Renal pelvis (tissue), 4 donors: Measurements from ENCODE around the gene FAM50A. TPM values are rescaled to one million over a fixed set of nuclear protein-coding genes. Genes with fewer than 3 reads are reported as not detected.

Source experiments
- DNase-seq: peaks from one replicate; pipeline ENCODE4 v3.0.0-alpha.2; 2013
- polyA plus RNA-seq, 3 donors: library from polyadenylated mRNA; unstranded; fragments of 120-200 nt; gene quantifications; one replicate each; pipeline ENCODE4 v1.2.1, GENCODE V29; 2013; ENCODE audit not compliant: insufficient read length in 3 of 3

The FAM50A gene
- polyA plus RNA-seq, 3 donors, result 52.6 to 65.9 (median 54.6) TPM

DNA sequence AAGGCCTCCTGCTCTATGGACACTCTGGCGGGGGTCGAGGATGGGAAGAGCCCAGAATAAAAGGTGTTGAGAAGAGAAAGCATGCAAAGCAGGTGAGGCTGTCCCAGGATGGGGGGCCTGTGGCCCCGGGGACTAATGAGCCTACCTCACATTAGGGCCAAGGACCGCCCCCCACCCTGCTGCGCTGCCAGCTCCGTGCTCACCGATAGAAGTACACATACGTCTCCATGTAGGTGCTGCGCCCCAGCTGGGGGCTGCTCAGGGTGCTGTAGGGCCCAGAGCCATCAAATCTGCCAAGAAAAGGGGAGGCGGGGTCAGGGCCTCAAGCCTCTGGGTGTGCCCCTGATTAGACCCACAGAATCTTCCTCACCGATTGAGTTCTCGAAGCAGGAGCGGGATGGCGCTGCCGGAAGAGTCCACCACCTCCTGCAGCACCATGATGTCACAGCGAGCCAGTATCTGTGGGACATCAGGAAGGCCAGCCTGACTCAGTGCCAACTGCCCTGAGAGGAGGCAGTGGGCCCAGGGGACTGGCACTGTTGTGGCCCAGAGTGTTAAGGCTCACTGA lies 39.2 kb upstream of the FAM50A start:
- DNase-seq, result no peak

GRCh38 chrX:154408659-154409221 lies 35.2 kb upstream of the FAM50A start:
- no peak for DNase-seq

DNA sequence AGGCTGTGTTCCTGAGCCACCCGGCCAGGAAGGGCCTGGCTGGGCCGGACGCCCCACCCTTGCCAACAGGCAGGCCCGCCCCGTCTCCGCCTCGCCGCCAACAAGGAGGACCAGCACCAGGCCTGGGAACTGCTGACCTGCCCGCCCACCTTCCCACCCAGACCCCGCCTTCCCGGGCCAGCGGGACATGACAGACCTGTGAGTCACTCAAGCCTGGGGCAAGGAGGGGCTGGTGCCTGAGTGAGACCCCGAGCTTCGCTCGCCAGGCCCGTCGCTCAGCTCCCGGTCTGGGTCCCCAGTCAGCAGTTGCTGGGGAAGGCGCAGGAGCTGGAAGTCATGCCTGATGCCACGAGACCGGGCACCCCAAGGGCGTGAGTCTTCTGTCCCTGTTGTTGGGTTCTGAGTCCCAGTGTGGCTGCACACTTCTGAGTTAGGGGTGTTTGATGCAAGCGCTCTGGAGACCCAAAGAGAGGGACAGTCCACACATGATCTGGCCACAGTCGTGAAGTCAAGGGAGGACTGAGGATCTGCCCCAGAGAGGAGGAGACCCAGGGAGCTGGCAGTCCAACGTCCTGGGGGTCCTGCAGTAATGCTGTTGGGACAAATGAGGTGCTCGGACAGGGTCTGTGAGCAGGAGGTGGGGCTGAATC lies 34.6 kb upstream of the FAM50A start, which contains the start of gene DNASE1L1:
Gene DNASE1L1, minus strand, starts transcription at position 33 of the 650 bp plus-strand sequence. CDS start 3,686 bp downstream, outside the sequence.
- no peak for DNase-seq

GRCh38 chrX:154411981-154412340 lies 32.0 kb upstream of the FAM50A start:
- DNase-seq, result no peak

- no peak for DNase-seq
These were observed 31.5 kb upstream of the FAM50A start for GRCh38 chrX:154412468-154412867.

- DNase-seq, result no peak
These were observed 30.8 kb upstream of the FAM50A start for GRCh38 chrX:154413142-154413541.

- no peak for DNase-seq
These were observed 26.8 kb upstream of the FAM50A start for GRCh38 chrX:154417157-154417556.

DNA sequence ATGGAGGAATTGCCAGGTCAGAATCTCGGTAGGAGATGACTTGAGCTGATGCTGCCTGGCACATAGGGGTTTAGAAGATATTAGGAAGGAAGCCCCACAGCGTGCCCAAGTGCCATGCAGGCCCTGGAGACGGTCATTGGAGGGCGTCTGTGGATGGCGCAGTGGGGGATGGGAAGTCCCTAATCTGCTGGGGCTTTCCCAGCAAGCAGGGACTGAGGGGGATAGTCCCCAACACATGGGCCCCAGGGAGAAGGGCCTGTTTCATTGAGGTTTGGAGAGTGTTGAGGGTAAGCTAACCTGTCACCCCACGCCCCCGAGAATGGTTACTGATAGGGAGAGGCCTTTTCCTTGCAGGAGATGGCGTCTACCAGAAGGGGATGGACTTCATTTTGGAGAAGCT lies 24.8 kb upstream of the FAM50A start:
- no peak for DNase-seq

DNA sequence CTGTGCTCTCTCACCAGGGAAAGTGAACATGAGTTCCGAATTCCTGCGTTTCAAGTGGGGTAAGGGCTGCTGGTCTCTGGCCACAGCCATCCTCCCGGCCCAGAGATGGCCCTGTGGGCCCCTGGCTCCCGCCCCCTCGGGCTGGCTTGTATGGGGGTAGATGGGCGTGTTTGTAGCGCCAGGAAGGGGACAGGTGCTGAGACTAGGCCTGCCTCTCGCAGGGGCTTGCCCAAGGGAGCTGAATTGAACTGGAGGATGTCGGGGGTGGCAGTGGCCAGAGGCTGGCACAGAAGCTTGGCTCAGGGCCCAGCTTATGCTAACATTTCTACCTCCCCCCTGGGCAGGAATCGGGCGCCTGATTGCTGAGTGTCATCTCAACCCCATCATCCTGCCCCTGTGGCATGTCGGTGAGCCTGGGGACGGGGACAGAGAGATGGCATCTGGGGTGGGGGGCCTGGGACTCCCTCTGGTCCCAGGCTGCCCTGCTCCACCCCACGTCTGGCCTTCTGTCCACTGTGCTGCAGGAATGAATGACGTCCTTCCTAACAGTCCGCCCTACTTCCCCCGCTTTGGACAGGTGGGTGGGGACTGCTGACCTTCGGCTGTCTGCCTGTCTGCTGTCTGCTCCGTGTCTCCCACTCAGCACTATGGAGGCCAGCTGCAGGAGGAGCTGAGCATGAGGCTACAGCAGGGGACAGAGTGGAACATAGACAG lies 24.1 kb upstream of the FAM50A start:
- no peak for DNase-seq

DNA sequence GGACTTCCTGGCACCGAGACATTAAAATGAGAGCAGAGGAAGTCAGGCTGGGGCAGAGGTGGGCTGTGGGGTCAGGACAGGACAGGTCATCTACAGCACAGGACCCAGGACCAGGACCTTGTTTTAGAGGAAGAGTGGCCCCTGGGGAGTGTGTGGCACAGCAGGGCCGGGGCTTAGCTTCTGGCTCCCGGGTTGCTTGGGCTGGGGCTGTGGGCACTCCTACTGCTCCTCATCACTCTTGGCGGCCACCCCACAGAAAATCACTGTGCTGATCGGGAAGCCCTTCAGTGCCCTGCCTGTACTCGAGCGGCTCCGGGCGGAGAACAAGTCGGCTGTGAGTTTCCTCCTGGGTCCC lies 23.6 kb upstream of the FAM50A start:
- DNase-seq, result no peak

GRCh38 chrX:154426916-154427770 lies 16.8 kb upstream of the FAM50A start:
- no peak for DNase-seq

GRCh38 chrX:154428176-154429171 lies 15.5 kb upstream of the FAM50A start, which contains the start of gene ATP6AP1:
ATP6AP1 (plus strand) TSS chrX:154428677; CDS start chrX:154428693, 16 bp downstream.
- DNase-seq, result peak; percentile 89

DNA sequence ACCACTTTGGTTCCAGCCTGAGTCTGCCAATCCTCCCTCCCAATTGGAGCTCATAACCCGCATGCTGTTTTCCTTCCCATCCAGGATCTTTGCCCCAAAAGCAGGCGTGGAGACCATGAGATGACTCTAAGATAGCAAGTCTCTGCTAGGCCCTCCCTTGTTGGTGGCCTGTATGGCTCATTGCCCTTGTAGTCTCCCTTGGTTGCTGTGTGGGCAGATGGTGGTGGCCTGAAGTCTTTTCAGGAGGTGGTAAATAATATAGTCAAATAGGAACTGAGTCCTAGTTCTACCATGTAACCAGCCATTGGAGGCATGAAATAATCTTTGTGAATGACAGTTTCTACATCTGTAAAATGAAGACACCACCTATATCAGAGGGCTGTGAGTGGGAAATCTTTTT lies 14.2 kb upstream of the FAM50A start:
- DNase-seq, result no peak

DNA sequence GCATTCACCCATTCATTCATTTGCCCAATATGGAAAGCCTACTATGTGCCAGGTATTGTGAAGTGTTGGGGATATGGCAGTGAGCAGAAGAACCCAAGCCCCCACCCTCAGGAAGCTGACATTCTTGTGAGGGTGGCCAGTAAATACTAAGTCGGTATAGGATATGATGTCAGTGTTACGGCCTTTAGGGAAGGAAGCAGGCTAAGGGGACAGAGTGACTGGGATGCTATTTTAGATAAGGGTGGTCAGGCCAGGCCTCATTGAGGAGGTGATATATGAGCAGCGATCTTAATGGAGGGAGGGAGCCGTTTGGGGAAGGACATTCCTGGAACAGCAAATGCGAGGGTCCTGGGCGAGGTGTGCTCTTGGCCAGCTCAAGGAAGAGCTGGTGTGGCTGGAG lies 13.5 kb upstream of the FAM50A start:
- no peak for DNase-seq

GRCh38 chrX:154430916-154431315 lies 13.0 kb upstream of the FAM50A start:
- DNase-seq, result no peak

- DNase-seq, result no peak
These were observed 12.6 kb upstream of the FAM50A start for GRCh38 chrX:154431341-154431740.

DNA sequence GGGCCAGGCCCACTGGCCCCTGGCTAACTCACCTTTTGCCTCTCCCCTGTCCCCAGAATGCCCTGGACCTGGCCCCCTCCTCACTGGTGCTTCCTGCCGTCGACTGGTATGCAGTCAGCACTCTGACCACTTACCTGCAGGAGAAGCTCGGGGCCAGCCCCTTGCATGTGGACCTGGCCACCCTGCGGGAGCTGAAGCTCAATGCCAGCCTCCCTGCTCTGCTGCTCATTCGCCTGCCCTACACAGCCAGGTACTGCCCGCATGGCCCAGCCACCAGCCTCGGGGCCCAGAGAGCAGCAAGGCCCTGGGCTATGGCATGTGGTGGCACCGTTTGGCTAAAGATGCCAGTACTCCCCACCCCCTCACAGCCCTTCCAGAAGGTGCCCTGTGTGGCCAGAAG lies 11.7 kb upstream of the FAM50A start:
- no peak for DNase-seq

- no peak for DNase-seq
These were observed 10.3 kb upstream of the FAM50A start for GRCh38 chrX:154433605-154434004.

DNA sequence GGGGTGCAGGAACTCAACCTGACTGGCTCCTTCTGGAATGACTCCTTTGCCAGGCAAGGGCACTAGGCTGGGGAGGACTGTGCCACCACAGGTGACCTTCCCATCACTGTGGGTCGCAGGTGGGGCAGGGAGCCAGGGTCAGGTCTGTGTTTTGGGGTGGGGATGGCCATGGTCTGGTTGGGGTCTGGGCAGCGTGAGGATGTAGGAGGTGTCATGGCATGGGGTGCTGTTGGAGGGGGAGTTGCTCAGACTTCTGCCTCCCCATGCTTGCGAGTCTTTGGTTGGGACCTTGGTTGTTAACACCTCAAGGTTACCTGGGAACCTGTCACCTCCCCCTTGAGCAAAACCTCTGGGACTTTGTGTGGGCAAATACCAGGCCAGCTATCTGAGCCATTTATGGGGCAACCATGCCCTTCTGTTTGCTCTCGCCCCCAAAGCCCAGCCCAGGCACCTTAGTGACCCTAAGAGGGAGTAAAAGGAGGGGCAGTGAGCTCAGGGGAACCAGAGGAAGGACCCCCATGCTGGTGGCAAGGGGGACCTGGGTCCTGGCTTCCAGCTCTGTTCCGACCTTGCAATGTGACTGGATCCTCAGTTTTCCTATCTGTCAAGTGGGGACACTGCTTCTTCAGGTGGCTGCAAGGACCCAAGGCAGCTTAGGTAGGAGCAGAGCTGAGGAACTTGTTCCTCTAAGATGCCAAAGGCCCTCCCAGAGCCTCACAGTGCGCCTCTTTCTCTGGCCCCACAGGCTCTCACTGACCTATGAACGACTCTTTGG lies 9.4 kb upstream of the FAM50A start:
- DNase-seq, result no peak

DNA sequence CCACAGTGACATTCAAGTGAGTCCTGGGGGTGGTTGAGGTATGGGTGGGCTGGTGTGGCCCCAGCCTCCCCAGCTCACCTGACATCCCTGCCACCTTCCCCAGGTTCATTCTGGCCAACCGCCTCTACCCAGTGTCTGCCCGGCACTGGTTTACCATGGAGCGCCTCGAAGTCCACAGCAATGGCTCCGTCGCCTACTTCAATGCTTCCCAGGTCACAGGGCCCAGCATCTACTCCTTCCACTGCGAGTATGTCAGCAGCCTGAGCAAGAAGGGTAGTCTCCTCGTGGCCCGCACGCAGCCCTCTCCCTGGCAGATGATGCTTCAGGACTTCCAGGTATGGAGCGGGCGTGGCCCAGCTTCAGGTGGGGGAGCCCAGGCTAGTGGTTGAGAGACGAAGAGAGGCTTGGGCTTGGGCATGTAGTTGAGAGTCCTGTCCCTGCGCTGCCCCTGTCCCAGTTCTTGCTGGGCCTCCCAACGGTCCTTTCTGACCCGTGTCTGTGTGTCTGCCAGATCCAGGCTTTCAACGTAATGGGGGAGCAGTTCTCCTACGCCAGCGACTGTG lies 8.7 kb upstream of the FAM50A start:
- DNase-seq, result no peak
